ENCODE results near the gene TRERF1. TPM values are rescaled to one million over a fixed set of nuclear protein-coding genes. Genes with fewer than 3 reads are reported as not detected.

TRERF1 gene
- total and polyA plus RNA-seq, 9 donors = 5.1 to 13.8 (median 9.7) TPM

DNA sequence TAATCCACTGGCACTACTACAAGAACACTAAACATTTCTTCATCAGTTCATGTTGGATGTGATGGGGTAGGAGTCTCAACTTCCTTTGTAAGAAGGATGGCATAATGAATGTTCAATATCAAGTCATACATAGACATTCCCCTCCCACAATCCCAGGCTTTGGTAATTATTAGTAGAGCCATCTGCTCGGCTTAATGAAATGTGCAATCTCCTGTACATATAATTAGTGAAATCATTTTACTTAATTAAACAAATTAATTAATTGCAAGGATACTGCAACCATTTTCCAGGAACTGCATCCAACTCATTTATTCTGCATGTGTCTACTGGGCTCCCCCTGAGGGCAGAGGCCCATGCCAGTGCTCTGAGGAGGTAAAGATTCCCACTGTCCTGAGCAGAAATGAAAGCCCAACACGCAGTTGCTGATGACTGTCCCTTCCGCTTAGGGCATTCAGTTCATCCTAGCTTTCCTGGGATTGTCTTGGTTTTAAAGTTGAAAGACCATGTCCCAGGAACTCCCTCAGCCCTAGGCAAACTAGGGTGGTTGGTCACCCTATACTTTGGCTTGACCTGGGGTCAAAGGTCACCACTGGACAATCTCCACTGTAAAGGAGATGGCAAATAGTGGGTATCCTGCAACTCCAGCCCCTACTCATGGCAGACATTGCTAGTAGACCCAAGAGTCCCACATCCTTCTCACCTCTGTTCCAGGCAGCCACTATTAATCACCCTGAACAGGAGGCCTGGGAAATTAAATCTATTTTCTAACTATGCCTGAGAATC lies 109.8 kb downstream of the TRERF1 start:
- WGBS (ENCODE audit: insufficient coverage) = 67% methylated on average over 2 of the region's 3 CpGs
- H3K9me3 ChIP-seq (replicated peaks; ENCODE audit: control insufficient read depth, low read depth, low read length) = no peaks in the 10 kb centered on the region
- no peaks in the 10 kb centered on the region for H3K27me3 ChIP-seq (ENCODE audit: control insufficient read depth, insufficient read depth, low read length)
- H3K4me1 ChIP-seq (ENCODE audit: control insufficient read depth, insufficient read depth, low read length) = no peaks in the 10 kb centered on the region
- no peak overlapping the region for H3K4me3 ChIP-seq (ENCODE audit: low read length)
- no peak overlapping the region for H3K27ac ChIP-seq (ENCODE audit: low read length)
- peaks cover 4% of the 10 kb centered on the region for H3K36me3 ChIP-seq (ENCODE audit: control insufficient read depth, insufficient read depth, low read length)
- no peak for DNase-seq

GRCh38 chr6:42341221-42341620 lies 110.5 kb downstream of the TRERF1 start:
- H3K27me3 ChIP-seq (ENCODE audit: control insufficient read depth, insufficient read depth, low read length) = no peaks in the 10 kb centered on the region
- no peaks in the 10 kb centered on the region for H3K4me1 ChIP-seq (ENCODE audit: control insufficient read depth, insufficient read depth, low read length)
- DNase-seq = no peak
- peaks cover 4% of the 10 kb centered on the region for H3K36me3 ChIP-seq (ENCODE audit: control insufficient read depth, insufficient read depth, low read length)
- no peaks in the 10 kb centered on the region for H3K9me3 ChIP-seq (replicated peaks; ENCODE audit: control insufficient read depth, low read depth, low read length)
- no peak overlapping the region for H3K4me3 ChIP-seq (ENCODE audit: low read length)
- no CpG with 5 or more reads among the region's 5 CpGs for WGBS (ENCODE audit: insufficient coverage)
- H3K27ac ChIP-seq (ENCODE audit: low read length) = no peak overlapping the region

GRCh38 chr6:42340511-42340910 lies 111.2 kb downstream of the TRERF1 start:
- Histone ChIP-seq H3K4me3 (ENCODE audit: low read length) (no peak overlapping the region), H3K27ac (ENCODE audit: low read length) (no peak overlapping the region), H3K4me1 (ENCODE audit: control insufficient read depth, insufficient read depth, low read length) (no peaks in the 10 kb centered on the region), H3K9me3 (replicated peaks; ENCODE audit: control insufficient read depth, low read depth, low read length) (no peaks in the 10 kb centered on the region), H3K27me3 (ENCODE audit: control insufficient read depth, insufficient read depth, low read length) (no peaks in the 10 kb centered on the region), H3K36me3 (ENCODE audit: control insufficient read depth, insufficient read depth, low read length) (peaks cover 4% of the 10 kb centered on the region)
- WGBS (ENCODE audit: insufficient coverage) = 80% methylated on average over 1 of the region's 6 CpGs
- no peak for DNase-seq

DNA sequence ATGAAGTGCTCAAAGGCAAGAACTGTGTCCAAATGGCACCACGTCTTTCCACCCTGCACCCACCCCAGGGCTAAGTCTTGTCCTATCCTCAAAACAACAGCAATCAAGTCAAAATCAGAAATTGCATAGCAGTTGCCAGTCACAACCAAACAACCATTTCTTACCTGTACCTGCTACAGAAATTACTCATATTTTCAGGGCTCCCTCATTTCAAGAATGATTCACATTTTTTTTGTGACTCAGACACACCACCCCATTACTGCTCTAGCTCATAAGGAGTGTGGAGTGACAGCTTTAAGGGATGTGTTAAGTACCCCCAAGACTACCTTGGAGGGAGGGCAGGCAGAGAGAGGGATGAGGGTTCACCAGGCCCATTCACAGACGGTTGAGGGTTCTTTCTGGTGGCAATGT lies 111.7 kb downstream of the TRERF1 start:
- H3K9me3 ChIP-seq (replicated peaks; ENCODE audit: control insufficient read depth, low read depth, low read length) = no peaks in the 10 kb centered on the region
- no peaks in the 10 kb centered on the region for H3K4me1 ChIP-seq (ENCODE audit: control insufficient read depth, insufficient read depth, low read length)
- DNase-seq = no peak
- H3K27ac ChIP-seq (ENCODE audit: low read length) = no peak overlapping the region
- H3K4me3 ChIP-seq (ENCODE audit: low read length) = no peak overlapping the region
- H3K27me3 ChIP-seq (ENCODE audit: control insufficient read depth, insufficient read depth, low read length) = no peaks in the 10 kb centered on the region
- H3K36me3 ChIP-seq (ENCODE audit: control insufficient read depth, insufficient read depth, low read length) = peaks cover 4% of the 10 kb centered on the region
- 83% methylated on average over 1 of the region's 2 CpGs for WGBS (ENCODE audit: insufficient coverage)

DNA sequence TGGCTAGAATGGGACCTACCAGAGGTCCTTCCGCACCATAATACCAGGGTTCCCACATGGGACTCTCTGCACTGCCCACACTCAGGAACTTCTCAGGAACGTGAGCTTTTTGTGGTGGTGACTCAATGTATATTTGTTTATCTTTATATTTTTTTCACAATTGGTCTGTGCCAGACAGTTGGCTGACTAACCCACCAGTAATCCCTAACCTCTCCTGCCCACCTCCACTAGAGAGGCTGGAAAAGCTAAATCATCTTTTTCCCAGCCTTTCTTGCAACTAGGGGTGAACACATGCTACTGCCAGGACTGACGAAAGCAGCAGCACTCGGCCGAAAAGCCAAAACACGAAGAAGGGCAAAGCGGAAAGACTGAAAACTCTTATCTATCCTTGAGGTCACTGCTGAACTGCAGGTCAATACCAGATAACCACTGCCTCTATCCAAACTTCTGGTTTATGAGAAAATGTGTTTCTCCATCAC lies 112.9 kb downstream of the TRERF1 start:
- Histone ChIP-seq H3K27me3 (ENCODE audit: control insufficient read depth, insufficient read depth, low read length) (no peaks in the 10 kb centered on the region), H3K36me3 (ENCODE audit: control insufficient read depth, insufficient read depth, low read length) (peaks cover 4% of the 10 kb centered on the region), H3K4me3 (ENCODE audit: low read length) (no peak overlapping the region), H3K9me3 (replicated peaks; ENCODE audit: control insufficient read depth, low read depth, low read length) (no peaks in the 10 kb centered on the region), H3K27ac (ENCODE audit: low read length) (no peak overlapping the region), H3K4me1 (ENCODE audit: control insufficient read depth, insufficient read depth, low read length) (no peaks in the 10 kb centered on the region)
- no peak for DNase-seq
- WGBS (ENCODE audit: insufficient coverage) = 71% methylated on average over 4 of the region's 7 CpGs

DNA sequence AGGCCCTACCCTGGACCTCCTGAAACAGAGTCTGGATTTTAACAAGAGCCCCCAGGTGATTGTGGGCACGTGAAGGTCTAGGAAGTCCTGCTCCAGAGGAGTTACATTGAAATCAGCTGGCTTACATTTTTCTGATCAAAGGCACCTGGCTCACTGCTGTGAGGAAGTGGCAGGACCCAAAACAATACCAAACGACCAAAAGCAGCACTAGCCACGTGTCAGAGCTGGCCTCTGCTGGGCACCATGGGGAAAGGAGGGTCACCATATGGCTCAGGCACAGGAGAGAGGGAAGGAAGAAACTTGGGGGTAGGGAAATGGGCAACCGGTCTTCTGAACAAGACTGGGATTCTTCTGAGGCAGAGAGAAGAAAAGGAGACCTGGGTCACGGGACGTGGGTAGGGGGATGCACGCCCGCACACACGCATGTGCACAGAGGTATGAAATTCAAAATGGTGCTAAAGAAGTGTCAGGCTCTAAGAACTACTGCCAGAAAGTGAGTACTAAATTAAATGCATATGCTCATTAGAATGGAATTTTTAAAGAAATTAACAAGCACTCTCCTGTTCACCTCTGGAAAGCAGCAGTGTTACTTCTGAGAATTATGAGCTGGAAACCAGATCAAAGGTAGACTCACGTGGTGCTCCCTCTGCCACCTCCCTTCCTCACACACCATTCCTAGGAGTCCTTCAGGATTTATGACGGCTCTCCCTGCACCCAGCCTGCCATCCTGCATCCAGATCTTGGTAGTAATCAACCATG lies 113.6 kb downstream of the TRERF1 start:
- Histone ChIP-seq H3K36me3 (ENCODE audit: control insufficient read depth, insufficient read depth, low read length) (peaks cover 3% of the 10 kb centered on the region), H3K27me3 (ENCODE audit: control insufficient read depth, insufficient read depth, low read length) (no peaks in the 10 kb centered on the region), H3K9me3 (replicated peaks; ENCODE audit: control insufficient read depth, low read depth, low read length) (no peaks in the 10 kb centered on the region), H3K4me1 (ENCODE audit: control insufficient read depth, insufficient read depth, low read length) (no peaks in the 10 kb centered on the region), H3K4me3 (ENCODE audit: low read length) (no peak overlapping the region), H3K27ac (ENCODE audit: low read length) (no peak overlapping the region)
- 64% methylated on average over 8 of the region's 11 CpGs for WGBS (ENCODE audit: insufficient coverage)
- DNase-seq = no peak

DNA sequence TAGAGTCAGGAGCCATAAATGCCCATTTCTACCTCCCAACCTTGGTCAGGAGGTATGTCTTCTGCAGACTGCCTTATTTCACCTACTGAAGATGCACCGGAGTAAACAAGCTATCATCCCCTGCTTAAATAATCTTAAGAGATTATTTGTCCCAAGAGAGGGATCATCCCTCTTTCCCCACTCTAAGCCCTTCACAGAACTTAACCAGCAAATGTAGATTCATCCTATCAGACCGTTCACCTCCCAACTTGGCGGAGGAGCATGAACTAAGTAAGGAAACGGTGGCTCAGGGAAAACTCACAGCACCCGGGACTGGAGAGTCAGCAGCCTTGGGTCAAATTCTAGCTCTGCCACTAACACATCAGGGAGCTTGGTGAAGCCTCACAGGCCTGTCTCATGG lies 115.3 kb downstream of the TRERF1 start:
- Histone ChIP-seq H3K4me3 (ENCODE audit: low read length) (no peak overlapping the region), H3K4me1 (ENCODE audit: control insufficient read depth, insufficient read depth, low read length) (no peaks in the 10 kb centered on the region), H3K9me3 (replicated peaks; ENCODE audit: control insufficient read depth, low read depth, low read length) (no peaks in the 10 kb centered on the region), H3K36me3 (ENCODE audit: control insufficient read depth, insufficient read depth, low read length) (no peaks in the 10 kb centered on the region), H3K27me3 (ENCODE audit: control insufficient read depth, insufficient read depth, low read length) (no peaks in the 10 kb centered on the region), H3K27ac (ENCODE audit: low read length) (no peak overlapping the region)
- no peak for DNase-seq
- WGBS (ENCODE audit: insufficient coverage) = 66% methylated on average over 4 of the region's 5 CpGs

DNA sequence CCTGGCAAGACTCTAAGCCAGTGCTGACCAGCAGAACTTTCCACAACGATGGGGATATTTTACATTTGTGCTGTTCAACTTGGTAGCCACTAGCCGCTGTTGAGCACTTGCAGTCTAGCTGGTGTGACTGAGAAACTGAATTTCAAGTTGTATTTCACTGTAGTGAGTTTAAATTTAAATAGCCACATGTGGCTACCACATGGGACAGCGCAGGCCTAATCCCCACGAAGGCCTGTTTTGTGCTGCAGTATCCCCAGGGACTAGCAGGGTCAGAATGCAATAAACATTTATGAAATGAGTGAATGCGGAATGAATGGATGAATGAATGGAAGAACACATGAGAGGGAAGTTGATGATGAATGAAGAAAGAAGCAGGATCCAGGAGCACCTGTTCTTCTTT lies 115.8 kb downstream of the TRERF1 start:
- no peak overlapping the region for H3K27ac ChIP-seq (ENCODE audit: low read length)
- no peaks in the 10 kb centered on the region for H3K27me3 ChIP-seq (ENCODE audit: control insufficient read depth, insufficient read depth, low read length)
- 45% methylated on average over 4 of the region's 5 CpGs for WGBS (ENCODE audit: insufficient coverage)
- H3K9me3 ChIP-seq (replicated peaks; ENCODE audit: control insufficient read depth, low read depth, low read length) = no peaks in the 10 kb centered on the region
- no peak overlapping the region for H3K4me3 ChIP-seq (ENCODE audit: low read length)
- H3K36me3 ChIP-seq (ENCODE audit: control insufficient read depth, insufficient read depth, low read length) = no peaks in the 10 kb centered on the region
- H3K4me1 ChIP-seq (ENCODE audit: control insufficient read depth, insufficient read depth, low read length) = no peaks in the 10 kb centered on the region
- no peak for DNase-seq

- Histone ChIP-seq H3K4me3 (ENCODE audit: low read length) (no peak overlapping the region), H3K27me3 (ENCODE audit: control insufficient read depth, insufficient read depth, low read length) (no peaks in the 10 kb centered on the region), H3K9me3 (replicated peaks; ENCODE audit: control insufficient read depth, low read depth, low read length) (no peaks in the 10 kb centered on the region), H3K36me3 (ENCODE audit: control insufficient read depth, insufficient read depth, low read length) (no peaks in the 10 kb centered on the region), H3K4me1 (ENCODE audit: control insufficient read depth, insufficient read depth, low read length) (no peaks in the 10 kb centered on the region), H3K27ac (ENCODE audit: low read length) (no peak overlapping the region)
- DNase-seq = no peak
- WGBS (ENCODE audit: insufficient coverage) = no CpG with 5 or more reads among the region's 2 CpGs
These were observed 116.9 kb downstream of the TRERF1 start for GRCh38 chr6:42334870-42335269.

DNA sequence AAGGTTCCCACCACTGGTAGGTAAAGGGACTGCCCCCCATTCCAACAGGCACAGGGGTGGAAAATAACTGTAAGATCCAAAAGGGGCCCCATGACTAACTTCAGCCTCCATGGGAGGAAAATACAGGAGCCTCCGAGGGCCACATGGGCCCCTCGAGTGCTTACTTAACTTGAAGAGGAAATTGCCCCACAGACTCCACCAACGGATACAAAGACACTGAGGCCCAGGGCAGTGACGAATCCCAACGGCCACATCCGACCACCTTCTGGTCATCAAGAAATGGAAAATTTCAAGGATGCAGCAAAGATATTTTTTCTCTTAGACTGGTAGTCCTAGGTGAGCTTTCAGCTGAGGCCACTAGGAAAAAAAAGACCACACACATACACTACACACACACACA lies 118.1 kb downstream of the TRERF1 start:
- Histone ChIP-seq H3K27me3 (ENCODE audit: control insufficient read depth, insufficient read depth, low read length) (no peaks in the 10 kb centered on the region), H3K27ac (ENCODE audit: low read length) (no peak overlapping the region), H3K9me3 (replicated peaks; ENCODE audit: control insufficient read depth, low read depth, low read length) (no peaks in the 10 kb centered on the region), H3K36me3 (ENCODE audit: control insufficient read depth, insufficient read depth, low read length) (peaks cover 4% of the 10 kb centered on the region), H3K4me1 (ENCODE audit: control insufficient read depth, insufficient read depth, low read length) (no peaks in the 10 kb centered on the region), H3K4me3 (ENCODE audit: low read length) (no peak overlapping the region)
- DNase-seq = no peak
- 75% methylated on average over 3 of the region's 6 CpGs for WGBS (ENCODE audit: insufficient coverage)

All from muscle of leg (tissue), 11 donors.